H1 (cell line): ENCODE results near the gene GRHL3. TPM values are rescaled to one million over a fixed set of nuclear protein-coding genes. Genes with fewer than 3 reads are reported as not detected.

ENCODE experiments used
- CTCF ChIA-PET: fragments of 300-600 bp; sonication (Branson Sonifier 250); formaldehyde crosslinking; loops from one replicate; lab custom pipeline; 2021; ENCODE audit not compliant: partially characterized antibody; lab: Charles Lee
- POLR2A ChIA-PET: fragments of 300-600 bp; sonication (Branson Sonifier 250); formaldehyde crosslinking; loops from one replicate; lab custom pipeline; 2021; ENCODE audit warnings: inconsistent platforms; ENCODE audit not compliant: partially characterized antibody; lab: Charles Lee
- DNase-seq, 2 experiments: peaks; one replicate each; pipeline versions ENCODE4 v3.0.0 to v3.0.0-alpha.2; 2010 to 2022; ENCODE audit warnings: low spot score in 2 of 2, low read depth in 1 of 2, mixed read lengths in 1 of 2
- FAIRE-seq: peaks from 2 replicates; lab custom pipeline; 2011; peaks lifted over from hg19 to GRCh38; lab: Jason Lieb, UNC
- H2AFZ ChIP-seq: 2 replicates; pipeline ENCODE4 v1.8.1; 2012; ENCODE audit warnings: low read length, inconsistent platforms
- H2AK5ac ChIP-seq: 2 replicates; pipeline ENCODE4 v1.6.1; 2013; ENCODE audit warnings: low read depth, low read length
- H2BK120ac ChIP-seq: replicated peaks from 2 replicates; pipeline ENCODE3; 2013; ENCODE audit warnings: low read depth, low read length, inconsistent platforms
- H2BK12ac ChIP-seq: 2 replicates; pipeline ENCODE4 v1.6.1; 2013; ENCODE audit warnings: low read depth, low read length
- H2BK15ac ChIP-seq: 2 replicates; pipeline ENCODE4 v1.6.1; 2013; ENCODE audit warnings: low read length
- H2BK20ac ChIP-seq: 2 replicates; pipeline ENCODE4 v1.6.1; 2013; ENCODE audit warnings: low read length
- H2BK5ac ChIP-seq: 2 replicates; pipeline ENCODE4 v1.6.1; 2013; ENCODE audit warnings: low read depth, low read length
- H3K14ac ChIP-seq: 2 replicates; pipeline ENCODE4 v1.6.1; 2013; ENCODE audit warnings: inconsistent platforms; ENCODE audit not compliant: insufficient read length
- H3K18ac ChIP-seq: 2 replicates; pipeline ENCODE4 v1.6.1; 2013; ENCODE audit warnings: low read length; ENCODE audit errors: extremely low read depth
- H3K23ac ChIP-seq: 2 replicates; pipeline ENCODE4 v1.6.1; 2013; ENCODE audit warnings: inconsistent platforms; ENCODE audit not compliant: insufficient read length
- H3K23me2 ChIP-seq: 2 replicates; pipeline ENCODE4 v1.6.1; 2013; ENCODE audit warnings: low read depth, low read length
- H3K27ac ChIP-seq: 2 replicates; pipeline ENCODE4 v1.6.1; 2011; ENCODE audit warnings: low read depth, low read length, inconsistent platforms
- H3K27me3 ChIP-seq, 4 experiments: replicated peaks in 1 of 4; 1 replicate in 1 of 4; 2 replicates in 3 of 4; pipeline versions ENCODE4 v1.6.1 to v1.8.1; 2011 to 2013; ENCODE audit warnings: low read length in 3 of 4, mild to moderate bottlenecking in 3 of 4, inconsistent platforms in 2 of 4, mixed read lengths in 2 of 4, moderate library complexity in 1 of 4; ENCODE audit not compliant: control insufficient read depth in 3 of 4, insufficient read depth in 3 of 4; ENCODE audit errors: extremely low read depth in 1 of 4
- H3K36me3 ChIP-seq, 4 experiments: 2 replicates each; pipeline versions ENCODE4 v1.6.1 to v1.8.1; 2011 to 2013; ENCODE audit warnings: mild to moderate bottlenecking in 4 of 4, low read length in 3 of 4, moderate library complexity in 2 of 4, control low read depth in 1 of 4, inconsistent platforms in 1 of 4; ENCODE audit not compliant: insufficient read depth in 4 of 4, control insufficient read depth in 2 of 4
- H3K4ac ChIP-seq: replicated peaks from 2 replicates; pipeline ENCODE3; 2013; ENCODE audit warnings: low read length, low read depth, mixed read lengths, inconsistent platforms; ENCODE audit not compliant: insufficient read length
- H3K4me1 ChIP-seq, 4 experiments: replicated peaks in 1 of 4; 1 replicate in 1 of 4; 2 replicates in 3 of 4; pipeline versions ENCODE4 v1.6.1 to v1.8.1; 2011 to 2013; ENCODE audit warnings: low read length in 3 of 4, inconsistent platforms in 2 of 4, mixed read lengths in 1 of 4; ENCODE audit not compliant: insufficient read depth in 4 of 4, control insufficient read depth in 3 of 4
- H3K4me2 ChIP-seq, 2 experiments: 2 replicates each; pipeline versions ENCODE4 v1.6.1 to v1.8.1; 2011 to 2013; ENCODE audit warnings: low read depth in 2 of 2, low read length in 2 of 2, control low read depth in 1 of 2, inconsistent platforms in 1 of 2, mild to moderate bottlenecking in 1 of 2; ENCODE audit not compliant: insufficient read depth in 1 of 2
- H3K4me3 ChIP-seq, 4 experiments: fragments of 200-600, 300-600 bp in 1 of 4; sonication (generic), shearing (Covaris generic), sonication (Bioruptor Twin) in 1 of 4; 2 replicates each; pipeline versions ENCODE4 v1.5.1 to v1.8.1; 2011 to 2016; ENCODE audit warnings: low read length in 4 of 4, low read depth in 3 of 4, control low read depth in 2 of 4, inconsistent platforms in 2 of 4, mild to moderate bottlenecking in 2 of 4, mixed read lengths in 1 of 4, moderate library complexity in 1 of 4; ENCODE audit not compliant: insufficient read depth in 2 of 4; ENCODE audit errors: extremely low read depth in 1 of 4
- H3K56ac ChIP-seq: replicated peaks from 2 replicates; pipeline ENCODE3; 2013; ENCODE audit warnings: low read depth, mild to moderate bottlenecking, mixed read lengths, low read length, inconsistent platforms; ENCODE audit not compliant: insufficient read length
- H3K79me1 ChIP-seq: 2 replicates; pipeline ENCODE4 v1.6.1; 2013; ENCODE audit warnings: low read depth, low read length, control low read depth
- H3K79me2 ChIP-seq, 2 experiments: 2 replicates each; pipeline versions ENCODE4 v1.6.1 to v1.8.1; 2012 to 2013; ENCODE audit warnings: low read length in 2 of 2, mild to moderate bottlenecking in 2 of 2, inconsistent platforms in 1 of 2; ENCODE audit not compliant: insufficient read depth in 2 of 2, control insufficient read depth in 1 of 2
- H3K9ac ChIP-seq, 4 experiments: replicated peaks in 1 of 4; 1 replicate in 1 of 4; 2 replicates in 3 of 4; pipeline versions ENCODE4 v1.6.1 to v1.8.1; 2011 to 2013; ENCODE audit warnings: low read depth in 3 of 4, low read length in 3 of 4, control low read depth in 2 of 4, mild to moderate bottlenecking in 2 of 4, moderate library complexity in 2 of 4, inconsistent platforms in 1 of 4; ENCODE audit errors: extremely low read depth in 1 of 4
- H3K9me3 ChIP-seq, 2 experiments: 2 replicates each; pipeline versions ENCODE4 v1.6.1 to v1.8.1; 2012 to 2013; ENCODE audit warnings: mild to moderate bottlenecking in 2 of 2, moderate library complexity in 2 of 2, control low read depth in 1 of 2, inconsistent platforms in 1 of 2, low read depth in 1 of 2, low read length in 1 of 2, mixed read lengths in 1 of 2; ENCODE audit not compliant: insufficient read depth in 2 of 2
- H4K20me1 ChIP-seq, 2 experiments: replicated peaks in 1 of 2; 2 replicates each; pipeline versions ENCODE3 to v1.8.1; 2011 to 2013; ENCODE audit warnings: inconsistent platforms in 2 of 2, low read length in 2 of 2, mild to moderate bottlenecking in 1 of 2; ENCODE audit not compliant: insufficient read depth in 2 of 2, control insufficient read depth in 1 of 2
- H4K5ac ChIP-seq: 2 replicates; pipeline ENCODE4 v1.6.1; 2013; ENCODE audit warnings: low read length, low read depth, mixed read lengths, inconsistent platforms; ENCODE audit not compliant: insufficient read length
- H4K8ac ChIP-seq: 2 replicates; pipeline ENCODE4 v1.8.0; 2013; ENCODE audit warnings: mild to moderate bottlenecking, moderate library complexity, low read length, inconsistent platforms; ENCODE audit not compliant: insufficient read depth; ENCODE audit errors: extremely low read depth
- H4K91ac ChIP-seq: replicated peaks from 2 replicates; pipeline ENCODE3; 2013; ENCODE audit warnings: low read length, mixed read lengths, inconsistent platforms; ENCODE audit not compliant: insufficient read length
- EGR1 ChIP-seq: IDR thresholded peaks from 2 replicates; pipeline ENCODE4 v1.6.1; 2011; ENCODE audit warnings: low read depth, low read length, borderline replicate concordance
- JUND ChIP-seq: IDR thresholded peaks from 2 replicates; pipeline ENCODE4 v1.6.1; 2011; ENCODE audit warnings: mild to moderate bottlenecking, improper control_type of control experiment, low read length
- NRF1 ChIP-seq: IDR thresholded peaks from 2 replicates; pipeline ENCODE4 v1.6.1; 2011; ENCODE audit warnings: mild to moderate bottlenecking, low read depth, low read length, improper control_type of control experiment
- POLR2A ChIP-seq, 2 experiments: IDR thresholded peaks; 1 replicate in 1 of 2; 2 replicates in 1 of 2; pipeline ENCODE4 v1.6.1; 2011; ENCODE audit warnings: low read depth in 2 of 2, low read length in 2 of 2, mild to moderate bottlenecking in 2 of 2; ENCODE audit errors: control extremely low read depth in 1 of 2
- POLR2AphosphoS5 ChIP-seq: IDR thresholded peaks from 2 replicates; pipeline ENCODE4 v1.6.1; 2011; ENCODE audit warnings: low read depth, low read length
- RBBP5 ChIP-seq: IDR thresholded peaks from 2 replicates; pipeline ENCODE4 v1.7.1; 2012; ENCODE audit warnings: low read depth, mild to moderate bottlenecking, inconsistent platforms, low read length, moderate library complexity, borderline replicate concordance
- TBP ChIP-seq: IDR thresholded peaks from 2 replicates; pipeline ENCODE4 v1.6.1; 2011; ENCODE audit warnings: low read depth, low read length, improper control_type of control experiment
- TCF12 ChIP-seq: IDR thresholded peaks from 2 replicates; pipeline ENCODE4 v1.6.1; 2011; ENCODE audit warnings: low read depth, mild to moderate bottlenecking, low read length
- USF2 ChIP-seq: IDR thresholded peaks from 2 replicates; pipeline ENCODE4 v1.6.1; 2011; ENCODE audit warnings: low read length, improper control_type of control experiment
- WGBS, 2 experiments: shearing (Covaris generic) in 1 of 2; methylation state at CpG; one replicate each; pipeline versions ENCODE4 v1.1.6 to v1.1.7; 2013 to 2015; ENCODE audit warnings: low lambda C conversion rate in 2 of 2, mixed read lengths in 2 of 2, inconsistent platforms in 1 of 2, low coverage in 1 of 2, missing lambda C conversion rate in 1 of 2; ENCODE audit not compliant: insufficient replicate concordance in 2 of 2, insufficient coverage in 1 of 2, insufficient read length in 1 of 2; ENCODE audit errors: extremely low coverage in 1 of 2, missing lambda C conversion rate in 1 of 2; 5-methylcytosine and 5-hydroxymethylcytosine counted together
- polyA plus RNA-seq, 7 experiments: library from polyadenylated mRNA; depleted of rRNA in 3 of 7; stranded (reverse) in 5 of 7; unstranded in 2 of 7; fragments of >200 nt in 5 of 7; fragments of 200-250 nt in 2 of 7; gene quantifications; 1 replicate in 5 of 7; 2 replicates in 1 of 7; 4 replicates in 1 of 7; pipeline versions ENCODE4 v1.2.1 to v1.2.3, GENCODE V29; 2011 to 2013; ENCODE audit warnings: missing spikeins in 2 of 7, mixed read lengths in 2 of 7
- total RNA-seq: library from RNA; stranded (reverse); fragmentation: NEBNext Ultra II Directional; extraction: Animal tissue kit (Norgen Biotek cat#: 25700); gene quantifications from 2 replicates; pipeline ENCODE4 v1.2.1, GENCODE V29; 2021
- TF ChIP-seq, protein P1 (sequence below): IDR thresholded peaks from 2 replicates; pipeline ENCODE4 v1.6.1; 2012; ENCODE audit warnings: inconsistent platforms

The GRHL3 gene
- total and polyA plus RNA-seq, 2 of the 8 experiments (the other 6 are each of a cell fraction or from before 2014, with no cell fraction given), result 0.80 to 1.8 TPM

DNA sequence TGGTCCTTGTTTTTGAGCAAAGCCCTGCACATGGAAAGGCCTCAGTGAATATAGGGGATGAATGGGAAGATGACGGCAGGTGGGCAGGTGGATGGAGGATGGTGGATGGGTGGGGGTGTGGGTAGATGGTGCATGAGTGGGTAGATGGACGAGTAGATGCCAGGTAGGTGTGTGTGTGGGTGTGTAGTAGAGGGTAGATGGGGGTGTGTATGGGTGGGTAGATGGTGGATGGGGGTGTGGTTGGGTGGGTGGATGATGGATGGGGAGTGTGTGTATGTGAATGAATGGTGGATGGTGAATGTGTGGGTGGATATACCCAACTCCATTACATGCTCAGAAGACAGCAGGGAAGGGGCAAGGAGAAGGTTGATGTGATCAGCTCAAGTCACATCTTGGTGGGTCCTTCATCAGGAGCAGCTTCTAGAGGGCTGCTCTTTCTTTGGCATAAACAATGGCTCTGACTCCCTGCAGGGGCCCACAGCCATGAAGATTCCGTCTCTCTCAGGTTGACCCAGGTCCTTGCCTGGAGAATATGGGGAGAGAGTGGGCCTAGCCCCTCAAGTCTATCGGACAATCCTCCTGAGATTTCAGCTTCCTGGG, 34.2 kb downstream of the GRHL3 start:
- Histone ChIP-seq H2AK5ac (no peak overlapping the region), H2BK12ac (0 out of 2 replicates have a peak overlapping the region, but pooled peaks have one; percentile 27), H4K20me1 (no peaks in the 10 kb centered on the region), H2BK15ac (no peak overlapping the region), H4K8ac (no peak overlapping the region), H3K23ac (no peak overlapping the region), H4K5ac (no peak overlapping the region), H2BK5ac (no peak overlapping the region), H3K27ac (no peak overlapping the region), H3K14ac (no peak overlapping the region), H4K91ac (no peak overlapping the region), H2BK20ac (no peak overlapping the region), H3K18ac (no peak overlapping the region), H3K79me2 (no peaks in the 10 kb centered on the region), H2AFZ (no peak overlapping the region), H3K4me3 (no peak overlapping the region), H3K79me1 (no peaks in the 10 kb centered on the region), H3K36me3 (peaks cover 0 to 2% (median 1%) of the 10 kb centered on the region in 4 experiments; a peak in 1 of 8 replicates), H3K4me2 (no peak overlapping the region), H2BK120ac (no peak overlapping the region), H3K4me1 (no peaks in the 10 kb centered on the region), H3K27me3 (0 out of 7 replicates have a peak, but pooled peaks cover 0 to 2% (median 0%) of the 10 kb centered on the region in 4 experiments), H3K9me3 (no peaks in the 10 kb centered on the region), H3K56ac (no peak overlapping the region), H3K4ac (no peak overlapping the region), H3K23me2 (peaks cover 3% of the 10 kb centered on the region; the same call in 1 of the 2 replicates), H3K9ac (no peak overlapping the region)
- DNase-seq (no peak), FAIRE-seq (no peak)
- ChIA-PET POLR2A (no interaction called here), CTCF (interaction anchor here (0.8 to 2.2 kb wide), 4 partner anchors 10 to 154 kb away, joined by 3 to 7 read pairs (median 4); no protein-coding TSS in a partner anchor)
- WGBS, 2 experiments, result 89% methylated on average over 3 of the region's 4 CpGs; no CpG with 5 or more reads in 1 of the 2 experiments
- no peak for TF ChIP-seq POLR2A (IDR thresholded peaks at IDR 0.05; ENCODE audit: control extremely low read depth in 1 of 2, low read depth in 2 of 2, low read length in 2 of 2)
- TF ChIP-seq EGR1, result no peak
- TF ChIP-seq TCF12, result no peak
- TF ChIP-seq TBP, result no peak
- no peak for TF ChIP-seq JUND
- TF ChIP-seq POLR2AphosphoS5, result no peak
- no peak for TF ChIP-seq NRF1
- TF ChIP-seq USF2, result no peak
- no peak for TF ChIP-seq RBBP5
- TF ChIP-seq, protein P1, sequence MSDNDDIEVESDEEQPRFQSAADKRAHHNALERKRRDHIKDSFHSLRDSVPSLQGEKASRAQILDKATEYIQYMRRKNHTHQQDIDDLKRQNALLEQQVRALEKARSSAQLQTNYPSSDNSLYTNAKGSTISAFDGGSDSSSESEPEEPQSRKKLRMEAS, result no peak
